Activated naive CD4-positive, alpha-beta T cell treated with anti-CD3 and anti-CD28 coated beads, Interleukin-2, amount 50 U/mL, for 16 hours (primary cell): Measurements from ENCODE around the gene PIN4.
A peak's percentile ranks its signal among the peaks of the same experiment; 100 is the strongest.
"Not testable (repeated sequence)": the region's sequence is repeated elsewhere in the genome, so short reads cannot be mapped to it uniquely, and the experiment has no call there.

Experiments used
- DNase-seq: peaks from one replicate; pipeline ENCODE4 v3.0.0-alpha.2; 2020

PIN4 gene

DNA sequence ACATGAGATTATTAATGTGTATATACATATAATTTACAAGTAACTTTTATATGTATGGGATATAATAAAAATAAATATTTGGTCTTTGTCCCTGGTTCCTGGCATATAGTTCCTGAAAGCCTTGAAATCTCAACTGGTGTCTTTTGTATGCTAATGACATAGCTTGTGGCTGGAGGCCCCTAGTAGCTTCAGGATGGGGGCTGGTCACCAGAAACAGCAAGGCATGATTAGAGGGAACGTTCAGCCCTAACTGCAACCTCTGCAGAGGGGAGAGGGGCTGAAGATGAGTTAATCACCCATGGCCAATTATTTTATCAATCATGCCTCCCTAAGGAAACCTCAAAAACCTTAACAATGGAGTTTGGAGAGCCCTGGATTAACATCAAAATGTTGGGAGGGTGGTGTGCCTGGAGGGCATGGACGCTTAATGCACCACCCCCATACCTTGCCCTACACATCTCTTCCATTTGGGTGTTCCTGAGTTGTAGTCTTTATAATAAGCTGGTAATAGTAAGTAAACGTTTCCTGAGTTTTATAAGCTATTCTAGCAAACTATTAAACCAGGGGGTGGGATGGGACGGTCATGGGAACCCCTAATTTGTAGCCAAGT, 21.3 kb downstream of the PIN4 start:
- no peak for DNase-seq

DNA sequence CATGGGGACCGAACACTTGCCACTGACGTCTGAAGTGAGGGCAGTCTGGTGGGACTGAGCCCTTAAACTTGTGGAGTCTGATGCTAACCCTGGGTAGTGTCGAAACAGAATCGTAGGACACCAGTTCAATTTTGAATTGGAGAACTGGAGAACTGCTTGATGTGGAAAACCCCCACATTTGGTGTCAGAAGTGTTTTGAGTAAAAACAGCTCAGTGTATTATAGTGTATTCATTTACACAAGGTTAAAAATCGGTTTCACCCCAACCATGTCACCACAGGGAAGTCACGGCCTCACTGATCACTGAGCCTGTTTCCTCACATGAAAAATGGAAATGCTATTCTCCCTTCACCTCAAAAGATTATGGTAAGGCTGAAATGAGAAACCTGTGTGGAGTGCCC, 21.9 kb downstream of the PIN4 start:
- DNase-seq: no peak

DNA sequence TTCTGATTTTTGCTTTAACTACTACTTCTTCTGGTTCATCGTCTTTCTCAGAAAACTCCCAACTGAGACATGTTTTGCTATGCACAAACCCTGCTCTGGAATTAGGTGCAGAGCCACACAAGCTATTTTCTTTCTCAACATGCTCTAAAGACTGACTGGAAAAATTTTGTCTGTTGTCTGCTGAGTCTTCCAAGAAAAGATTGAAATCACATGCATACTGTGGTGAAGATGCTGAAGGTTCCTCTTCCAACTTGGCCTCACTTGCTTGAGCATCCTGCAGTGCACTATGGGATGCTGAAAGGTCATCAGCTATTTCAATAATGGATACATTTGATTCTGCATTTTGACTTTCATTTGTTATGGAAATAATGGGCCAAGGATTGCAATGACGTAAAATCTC, 24.1 kb downstream of the PIN4 start:
- no peak for DNase-seq

DNA sequence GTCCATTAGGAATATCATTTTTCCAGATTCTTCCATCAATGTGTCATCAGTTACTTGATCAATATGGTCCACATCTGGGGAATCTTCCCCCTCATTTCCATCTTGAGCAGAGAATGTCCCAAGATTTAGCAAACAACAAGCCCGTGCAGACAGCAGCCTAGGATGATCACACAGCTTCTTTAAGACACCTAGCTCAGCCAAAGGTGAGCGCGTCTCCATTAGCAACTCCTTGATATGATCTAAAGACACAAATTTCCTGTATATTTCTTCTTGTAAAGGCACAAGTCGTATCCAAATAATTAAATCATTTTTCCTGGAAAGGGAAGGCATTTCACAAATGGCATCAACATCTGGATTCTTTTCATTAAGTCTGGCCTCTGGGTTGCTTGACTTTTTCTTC, 25.8 kb downstream of the PIN4 start:
- DNase-seq: no peak

DNA sequence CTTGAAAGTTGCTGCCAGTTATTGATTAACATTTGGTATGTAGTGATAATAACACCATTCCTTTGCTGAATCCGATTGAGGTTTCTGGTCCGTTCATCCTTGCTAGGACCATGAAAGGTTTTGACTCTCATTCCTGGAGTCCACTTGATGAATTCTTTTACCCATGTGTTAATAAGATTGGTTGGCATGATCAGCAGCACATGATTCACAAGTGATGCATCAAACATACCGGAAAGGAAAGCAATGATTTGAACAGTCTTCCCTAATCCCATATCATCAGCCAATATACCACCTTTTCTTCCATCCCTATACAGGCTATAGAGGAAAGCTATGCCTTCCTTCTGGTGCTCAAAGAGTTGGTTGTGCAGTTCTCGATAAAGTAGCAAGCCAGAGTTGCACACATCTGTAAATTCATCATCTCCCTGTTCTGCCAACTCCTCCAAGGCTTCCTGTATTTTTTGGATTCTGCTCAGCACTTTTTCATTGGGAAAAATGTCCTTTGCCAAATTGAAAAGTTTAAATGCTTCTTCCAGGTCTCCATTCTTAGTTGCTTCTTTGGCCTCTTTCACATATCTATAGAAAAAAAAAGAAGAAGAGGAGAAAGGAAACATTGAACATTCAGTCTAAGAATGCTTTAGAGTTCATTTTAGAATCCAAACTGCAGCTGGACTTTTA, 26.7 kb downstream of the PIN4 start:
- no peak for DNase-seq

DNA sequence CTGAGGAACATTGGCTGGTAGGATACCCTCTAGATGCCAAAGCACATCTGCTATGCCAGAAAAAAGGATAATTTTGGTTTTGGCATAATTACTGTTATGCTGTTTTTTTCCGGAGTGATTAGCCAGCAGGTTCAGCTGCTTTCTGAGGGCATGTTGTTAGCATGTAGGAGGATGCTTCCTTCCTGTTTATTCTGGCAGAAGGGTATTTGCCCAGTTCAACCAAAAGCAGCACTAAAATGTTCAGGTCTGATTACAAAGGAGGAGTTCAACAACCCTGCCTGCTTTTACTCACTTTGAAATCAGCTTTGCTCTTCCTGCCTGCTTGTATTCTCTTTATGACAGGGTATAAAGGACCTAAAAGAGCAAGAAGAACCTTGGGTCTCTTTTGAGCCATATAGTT, 35.4 kb downstream of the PIN4 start:
- DNase-seq: no peak

DNA sequence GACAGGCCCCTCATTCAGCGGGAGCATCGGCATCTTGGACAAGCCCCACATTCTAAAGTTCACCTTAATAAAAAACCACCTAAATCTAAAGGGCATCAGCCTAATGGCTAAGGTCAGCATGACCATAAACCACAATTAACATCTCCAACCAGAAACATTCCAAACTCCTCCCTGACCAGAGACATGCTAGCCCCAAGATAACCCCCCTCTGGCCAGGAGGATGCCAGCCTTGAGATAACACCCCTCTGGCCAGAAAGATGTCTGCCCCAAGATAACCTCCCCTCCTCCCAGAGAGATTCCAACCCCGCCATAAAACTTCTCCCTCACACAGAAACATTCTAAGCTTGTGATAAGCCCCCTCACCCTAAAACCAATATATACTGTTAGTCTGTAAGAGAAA, 38.8 kb downstream of the PIN4 start:
- not testable (repeated sequence) for DNase-seq

DNA sequence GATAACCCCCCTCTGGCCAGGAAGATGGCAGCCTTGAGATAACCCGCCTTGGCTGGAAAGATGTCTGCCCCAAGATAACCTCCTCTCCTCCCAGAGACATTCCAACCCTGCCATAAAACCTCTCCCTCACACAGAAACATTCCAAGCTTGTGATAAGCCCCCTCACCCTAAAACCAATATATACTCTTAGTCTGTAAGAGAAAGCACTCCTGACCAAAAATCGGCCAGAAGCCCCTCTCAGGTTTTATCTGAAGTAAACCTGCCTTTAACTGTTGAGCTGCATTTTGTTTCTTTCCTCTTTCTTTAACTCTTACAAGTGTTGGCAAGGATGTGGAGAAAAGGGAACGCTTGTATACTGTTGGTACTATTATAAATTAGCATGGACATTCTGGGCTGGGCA, 48.7 kb downstream of the PIN4 start:
- DNase-seq: no peak

DNA sequence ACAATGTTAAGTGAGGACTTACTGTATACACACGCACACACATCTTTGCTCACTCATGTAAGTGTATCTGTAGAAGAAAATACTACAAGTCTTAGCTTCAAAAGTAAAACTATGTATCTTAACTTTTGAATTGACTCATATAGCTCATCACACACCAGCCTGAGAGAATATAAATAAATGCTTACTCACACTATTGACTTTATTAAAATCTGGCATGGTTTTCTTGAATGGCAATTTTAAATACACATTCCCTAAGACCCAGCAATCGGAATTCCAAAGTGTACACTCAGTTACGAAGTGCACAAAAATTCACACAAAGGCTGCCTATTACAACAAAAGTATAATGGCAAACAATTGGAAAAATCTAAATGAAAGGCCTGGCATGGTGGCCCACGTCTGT, 55.3 kb downstream of the PIN4 start:
- no peak for DNase-seq

DNA sequence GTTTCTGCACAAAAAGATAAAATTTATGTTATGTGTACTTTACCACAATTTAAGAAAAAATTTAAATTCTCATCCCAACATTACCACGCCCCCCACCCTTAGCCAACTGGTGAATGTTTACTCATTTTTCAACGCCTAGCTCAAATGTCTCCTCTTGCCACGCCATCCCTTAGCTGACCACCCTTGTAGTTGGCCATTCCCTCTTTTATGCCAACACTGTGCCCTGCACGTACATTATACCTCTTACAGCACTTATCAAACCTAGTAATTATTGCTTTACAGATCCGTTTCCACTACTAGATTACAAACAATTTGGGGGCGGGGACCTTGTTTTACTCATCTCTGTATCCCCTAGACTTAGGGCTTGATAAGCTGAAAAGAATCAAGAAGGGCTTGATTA, 56.6 kb downstream of the PIN4 start:
- no peak for DNase-seq

DNA sequence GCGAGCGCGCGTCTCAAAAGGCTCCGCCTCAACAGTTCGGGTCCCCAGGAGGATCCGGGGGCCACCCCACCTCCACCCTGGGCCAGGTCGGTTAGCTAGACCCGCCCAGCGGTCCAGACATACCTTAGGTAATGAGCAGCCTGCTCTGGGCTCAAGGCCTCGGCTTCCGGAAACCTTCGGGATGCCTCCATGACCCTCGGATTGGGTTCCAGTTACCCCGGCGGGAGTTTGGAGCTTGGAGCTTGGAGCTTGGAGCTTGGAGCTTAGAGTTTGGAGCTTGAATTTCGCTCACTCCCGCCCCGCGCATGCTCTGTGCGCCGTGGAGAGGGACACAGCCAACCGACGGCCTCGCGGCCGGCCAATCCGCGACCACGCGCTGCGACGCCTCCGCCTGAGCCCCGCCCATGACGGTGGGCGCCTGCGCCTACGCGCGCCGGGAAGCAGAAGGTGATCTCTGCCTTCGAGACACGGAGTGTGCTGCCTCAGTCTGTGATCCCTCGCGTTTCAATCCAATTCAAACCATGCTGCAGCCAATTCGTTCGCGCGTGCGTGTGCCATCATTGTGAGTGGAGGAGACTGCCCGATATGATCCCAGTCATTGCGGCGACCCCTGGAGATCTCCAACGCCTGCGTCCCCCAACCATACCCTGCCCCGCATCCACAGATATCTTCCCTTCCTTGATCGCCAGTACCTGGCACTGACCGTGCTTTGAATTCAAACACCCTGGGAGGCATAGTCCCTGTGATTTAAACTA, 57.3 kb downstream of the PIN4 start, which contains the start of gene ERCC6L:
TSS of gene ERCC6L (minus strand) at position 307 of the 755 bp plus-strand sequence. CDS start at position 191, 116 bp downstream.
- peak; percentile 85 for DNase-seq

DNA sequence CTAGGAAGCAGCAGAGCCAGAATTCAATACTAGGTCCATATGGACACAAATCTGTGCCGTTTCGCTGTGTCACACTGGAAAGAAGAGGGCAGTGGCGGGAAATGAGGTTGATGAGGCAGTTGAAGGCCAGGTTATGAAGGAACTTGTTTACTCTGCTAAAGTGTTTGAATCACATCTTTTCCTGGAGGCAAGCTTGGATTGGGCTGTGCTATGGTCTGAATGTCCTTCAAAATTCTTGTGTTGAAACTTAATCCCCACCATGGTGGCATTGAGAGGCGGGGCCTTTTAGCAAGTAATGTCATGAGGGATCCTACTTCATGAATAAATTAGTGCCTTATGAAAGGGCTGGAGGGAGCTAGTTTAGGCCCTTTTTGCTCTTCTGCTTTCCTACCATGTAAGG, 59.4 kb downstream of the PIN4 start:
- no peak for DNase-seq

DNA sequence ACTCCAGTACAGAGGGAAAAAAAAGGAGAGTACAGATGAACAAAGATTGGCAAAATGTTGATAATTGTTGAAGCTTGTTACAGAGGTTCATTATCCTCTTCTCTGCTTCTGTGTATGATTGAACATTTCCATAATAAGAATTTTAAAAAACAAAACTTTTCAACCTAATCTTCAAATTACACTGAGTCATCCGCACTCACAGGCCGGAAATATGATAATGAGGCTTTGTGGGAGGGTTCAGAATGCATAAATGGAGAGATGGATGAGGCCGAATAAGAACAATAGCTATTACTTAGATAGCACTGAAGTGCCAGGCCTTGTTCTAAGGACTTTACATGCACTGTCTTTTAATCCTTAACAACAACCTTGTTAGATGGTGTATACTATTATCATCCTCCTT, 61.9 kb downstream of the PIN4 start:
- DNase-seq: no peak

DNA sequence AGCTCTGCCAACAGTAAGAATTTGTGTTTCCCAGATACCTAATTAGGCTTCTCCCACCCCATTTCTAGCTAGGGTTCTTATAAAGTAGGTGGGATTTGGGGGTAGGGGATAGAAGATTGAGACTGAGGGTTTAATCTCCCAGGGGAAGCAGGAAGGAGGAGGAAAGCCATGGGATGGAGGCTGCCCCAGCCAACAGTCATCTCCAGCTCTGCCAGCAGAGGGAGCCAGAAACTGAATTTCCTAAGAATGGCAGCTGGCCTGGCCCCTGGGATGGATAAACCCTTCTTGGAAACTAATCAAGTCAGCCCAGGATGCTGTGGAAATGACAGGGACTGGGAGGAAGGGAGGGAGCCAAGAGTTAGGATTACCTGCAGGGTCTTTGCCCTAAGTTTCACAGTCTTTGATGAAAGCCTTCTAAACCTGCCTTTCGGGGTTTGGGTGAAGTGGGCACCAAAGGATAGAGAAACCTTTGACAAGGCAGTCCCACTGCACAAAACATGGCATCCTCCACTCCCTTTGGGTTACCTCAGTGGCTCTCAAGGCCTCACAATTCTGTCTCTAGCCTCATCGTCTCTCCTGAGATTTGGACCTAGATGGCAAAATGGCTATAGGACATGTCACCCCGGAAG, 64.0 kb downstream of the PIN4 start:
- peak; percentile 31 for DNase-seq

DNA sequence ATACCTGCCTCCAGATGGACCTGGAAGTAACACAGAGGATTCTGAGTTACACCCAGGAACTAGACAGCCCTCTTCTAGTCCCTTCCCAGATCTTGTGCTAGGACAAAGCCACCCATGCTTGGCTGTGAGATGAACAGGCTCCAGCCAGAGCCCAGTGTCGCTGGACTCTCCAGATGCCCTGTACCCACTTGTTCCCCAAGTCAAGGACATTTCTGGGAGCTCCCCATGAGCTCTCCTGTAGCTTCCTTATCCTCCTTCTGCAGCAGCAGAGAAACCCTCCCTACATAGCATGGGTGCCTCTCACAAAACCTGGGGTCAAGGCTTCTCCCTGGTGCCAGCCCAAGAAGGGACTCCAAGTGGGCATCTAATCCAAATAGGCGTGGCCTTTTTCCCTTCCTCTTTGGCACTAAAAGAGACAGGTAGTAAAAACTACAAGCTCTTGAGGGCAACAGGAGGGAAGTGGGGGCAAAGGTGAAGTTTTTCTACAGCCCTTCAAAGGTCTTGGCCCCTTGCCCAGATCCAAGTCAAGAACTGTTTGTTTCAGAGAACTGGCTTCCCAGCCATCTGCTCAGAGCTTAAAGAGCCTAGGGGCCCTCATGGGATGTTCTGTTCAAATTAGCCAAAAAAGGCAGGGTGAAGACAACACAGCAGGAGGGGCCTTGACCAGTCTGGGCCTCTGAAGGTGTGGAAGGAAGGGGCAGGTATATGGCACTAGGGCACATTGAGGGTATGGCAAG, 65.8 kb downstream of the PIN4 start:
- no peak for DNase-seq
